GM12878 (cell line): Measurements from ENCODE around the gene GCK.

ENCODE experiments used
- BACH1 ChIP-seq: fragments of 450-650 bp; IDR thresholded peaks from 2 replicates; pipeline ENCODE4 v1.6.1; 2017; ENCODE audit warnings: mild to moderate bottlenecking, borderline replicate concordance
- CHD4 ChIP-seq: fragments of 200-600 bp; sonication (generic); IDR thresholded peaks from 2 replicates; pipeline ENCODE4 v1.6.1; 2016; ENCODE audit warnings: mild to moderate bottlenecking
- POLR2AphosphoS5 ChIP-seq: IDR thresholded peaks from 2 replicates; pipeline ENCODE4 v1.6.1; 2011; ENCODE audit warnings: mild to moderate bottlenecking, low read length, inconsistent platforms
- TF ChIP-seq, protein P1 (sequence below), 3 experiments: IDR thresholded peaks in 2 of 3; conservative IDR thresholded peaks in 1 of 3; 2 replicates each; pipeline ENCODE4 v1.5.1; 2011; ENCODE audit warnings: low read depth in 3 of 3, low read length in 3 of 3, mild to moderate bottlenecking in 3 of 3, control low read depth in 2 of 3, moderate library complexity in 2 of 3, inconsistent platforms in 1 of 3, mixed read lengths in 1 of 3; ENCODE audit not compliant: control insufficient read depth in 2 of 3, insufficient read depth in 1 of 3; ENCODE audit errors: extremely low read depth in 1 of 3
- TF ChIP-seq, protein P2 (sequence below): fragments of 150-350 bp; IDR thresholded peaks from 2 replicates; pipeline ENCODE4 v1.6.1; 2016; ENCODE audit warnings: low read depth, low read length
- TF ChIP-seq, protein P3 (sequence below): IDR thresholded peaks from 2 replicates; pipeline ENCODE4 v1.6.1; 2011; ENCODE audit warnings: borderline replicate concordance, low read depth, mild to moderate bottlenecking, moderate library complexity, mixed read lengths, low read length; ENCODE audit not compliant: insufficient read depth; ENCODE audit errors: extremely low read length
- TF ChIP-seq, protein P4 (sequence below): fragments of 450-650 bp; IDR thresholded peaks from 2 replicates; pipeline ENCODE4 v1.6.1; 2016; ENCODE audit warnings: mild to moderate bottlenecking, moderate library complexity, borderline replicate concordance

DNA sequence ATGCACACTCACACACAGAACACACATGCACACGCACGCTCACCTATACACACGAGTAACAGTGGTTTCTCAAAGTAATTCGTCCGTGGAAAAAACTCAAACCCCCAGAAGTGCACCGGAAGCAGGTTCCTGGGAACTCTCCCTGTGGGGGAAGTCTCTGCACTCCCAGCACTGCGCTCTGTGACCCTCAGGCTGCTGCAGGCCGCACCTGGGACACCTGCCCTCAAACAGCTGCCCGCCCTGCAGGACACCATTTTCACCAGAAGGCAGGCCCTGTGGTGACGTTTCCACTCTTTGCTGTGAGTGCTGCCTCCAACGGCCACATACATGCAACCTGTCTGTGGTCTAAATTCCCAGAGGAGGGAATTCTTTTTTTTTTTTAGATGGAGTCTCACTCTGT is 32.8 kb upstream of the GCK start:
- TF ChIP-seq POLR2AphosphoS5 = no peak
- TF ChIP-seq, protein P1, sequence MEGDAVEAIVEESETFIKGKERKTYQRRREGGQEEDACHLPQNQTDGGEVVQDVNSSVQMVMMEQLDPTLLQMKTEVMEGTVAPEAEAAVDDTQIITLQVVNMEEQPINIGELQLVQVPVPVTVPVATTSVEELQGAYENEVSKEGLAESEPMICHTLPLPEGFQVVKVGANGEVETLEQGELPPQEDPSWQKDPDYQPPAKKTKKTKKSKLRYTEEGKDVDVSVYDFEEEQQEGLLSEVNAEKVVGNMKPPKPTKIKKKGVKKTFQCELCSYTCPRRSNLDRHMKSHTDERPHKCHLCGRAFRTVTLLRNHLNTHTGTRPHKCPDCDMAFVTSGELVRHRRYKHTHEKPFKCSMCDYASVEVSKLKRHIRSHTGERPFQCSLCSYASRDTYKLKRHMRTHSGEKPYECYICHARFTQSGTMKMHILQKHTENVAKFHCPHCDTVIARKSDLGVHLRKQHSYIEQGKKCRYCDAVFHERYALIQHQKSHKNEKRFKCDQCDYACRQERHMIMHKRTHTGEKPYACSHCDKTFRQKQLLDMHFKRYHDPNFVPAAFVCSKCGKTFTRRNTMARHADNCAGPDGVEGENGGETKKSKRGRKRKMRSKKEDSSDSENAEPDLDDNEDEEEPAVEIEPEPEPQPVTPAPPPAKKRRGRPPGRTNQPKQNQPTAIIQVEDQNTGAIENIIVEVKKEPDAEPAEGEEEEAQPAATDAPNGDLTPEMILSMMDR (IDR thresholded peaks at IDR 0.05 in 2 of 3, conservative IDR thresholded peaks at IDR 0.05 in 1 of 3; ENCODE audit: control insufficient read depth in 2 of 3, extremely low read depth in 1 of 3, insufficient read depth in 1 of 3, low read depth in 3 of 3, low read length in 3 of 3) = no peak
- TF ChIP-seq, protein P2, sequence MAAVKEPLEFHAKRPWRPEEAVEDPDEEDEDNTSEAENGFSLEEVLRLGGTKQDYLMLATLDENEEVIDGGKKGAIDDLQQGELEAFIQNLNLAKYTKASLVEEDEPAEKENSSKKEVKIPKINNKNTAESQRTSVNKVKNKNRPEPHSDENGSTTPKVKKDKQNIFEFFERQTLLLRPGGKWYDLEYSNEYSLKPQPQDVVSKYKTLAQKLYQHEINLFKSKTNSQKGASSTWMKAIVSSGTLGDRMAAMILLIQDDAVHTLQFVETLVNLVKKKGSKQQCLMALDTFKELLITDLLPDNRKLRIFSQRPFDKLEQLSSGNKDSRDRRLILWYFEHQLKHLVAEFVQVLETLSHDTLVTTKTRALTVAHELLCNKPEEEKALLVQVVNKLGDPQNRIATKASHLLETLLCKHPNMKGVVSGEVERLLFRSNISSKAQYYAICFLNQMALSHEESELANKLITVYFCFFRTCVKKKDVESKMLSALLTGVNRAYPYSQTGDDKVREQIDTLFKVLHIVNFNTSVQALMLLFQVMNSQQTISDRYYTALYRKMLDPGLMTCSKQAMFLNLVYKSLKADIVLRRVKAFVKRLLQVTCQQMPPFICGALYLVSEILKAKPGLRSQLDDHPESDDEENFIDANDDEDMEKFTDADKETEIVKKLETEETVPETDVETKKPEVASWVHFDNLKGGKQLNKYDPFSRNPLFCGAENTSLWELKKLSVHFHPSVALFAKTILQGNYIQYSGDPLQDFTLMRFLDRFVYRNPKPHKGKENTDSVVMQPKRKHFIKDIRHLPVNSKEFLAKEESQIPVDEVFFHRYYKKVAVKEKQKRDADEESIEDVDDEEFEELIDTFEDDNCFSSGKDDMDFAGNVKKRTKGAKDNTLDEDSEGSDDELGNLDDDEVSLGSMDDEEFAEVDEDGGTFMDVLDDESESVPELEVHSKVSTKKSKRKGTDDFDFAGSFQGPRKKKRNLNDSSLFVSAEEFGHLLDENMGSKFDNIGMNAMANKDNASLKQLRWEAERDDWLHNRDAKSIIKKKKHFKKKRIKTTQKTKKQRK = no peak
- TF ChIP-seq, protein P3, sequence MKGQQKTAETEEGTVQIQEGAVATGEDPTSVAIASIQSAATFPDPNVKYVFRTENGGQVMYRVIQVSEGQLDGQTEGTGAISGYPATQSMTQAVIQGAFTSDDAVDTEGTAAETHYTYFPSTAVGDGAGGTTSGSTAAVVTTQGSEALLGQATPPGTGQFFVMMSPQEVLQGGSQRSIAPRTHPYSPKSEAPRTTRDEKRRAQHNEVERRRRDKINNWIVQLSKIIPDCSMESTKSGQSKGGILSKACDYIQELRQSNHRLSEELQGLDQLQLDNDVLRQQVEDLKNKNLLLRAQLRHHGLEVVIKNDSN = no peak
- TF ChIP-seq BACH1 = no peak
- no peak for TF ChIP-seq CHD4
- TF ChIP-seq, protein P4, sequence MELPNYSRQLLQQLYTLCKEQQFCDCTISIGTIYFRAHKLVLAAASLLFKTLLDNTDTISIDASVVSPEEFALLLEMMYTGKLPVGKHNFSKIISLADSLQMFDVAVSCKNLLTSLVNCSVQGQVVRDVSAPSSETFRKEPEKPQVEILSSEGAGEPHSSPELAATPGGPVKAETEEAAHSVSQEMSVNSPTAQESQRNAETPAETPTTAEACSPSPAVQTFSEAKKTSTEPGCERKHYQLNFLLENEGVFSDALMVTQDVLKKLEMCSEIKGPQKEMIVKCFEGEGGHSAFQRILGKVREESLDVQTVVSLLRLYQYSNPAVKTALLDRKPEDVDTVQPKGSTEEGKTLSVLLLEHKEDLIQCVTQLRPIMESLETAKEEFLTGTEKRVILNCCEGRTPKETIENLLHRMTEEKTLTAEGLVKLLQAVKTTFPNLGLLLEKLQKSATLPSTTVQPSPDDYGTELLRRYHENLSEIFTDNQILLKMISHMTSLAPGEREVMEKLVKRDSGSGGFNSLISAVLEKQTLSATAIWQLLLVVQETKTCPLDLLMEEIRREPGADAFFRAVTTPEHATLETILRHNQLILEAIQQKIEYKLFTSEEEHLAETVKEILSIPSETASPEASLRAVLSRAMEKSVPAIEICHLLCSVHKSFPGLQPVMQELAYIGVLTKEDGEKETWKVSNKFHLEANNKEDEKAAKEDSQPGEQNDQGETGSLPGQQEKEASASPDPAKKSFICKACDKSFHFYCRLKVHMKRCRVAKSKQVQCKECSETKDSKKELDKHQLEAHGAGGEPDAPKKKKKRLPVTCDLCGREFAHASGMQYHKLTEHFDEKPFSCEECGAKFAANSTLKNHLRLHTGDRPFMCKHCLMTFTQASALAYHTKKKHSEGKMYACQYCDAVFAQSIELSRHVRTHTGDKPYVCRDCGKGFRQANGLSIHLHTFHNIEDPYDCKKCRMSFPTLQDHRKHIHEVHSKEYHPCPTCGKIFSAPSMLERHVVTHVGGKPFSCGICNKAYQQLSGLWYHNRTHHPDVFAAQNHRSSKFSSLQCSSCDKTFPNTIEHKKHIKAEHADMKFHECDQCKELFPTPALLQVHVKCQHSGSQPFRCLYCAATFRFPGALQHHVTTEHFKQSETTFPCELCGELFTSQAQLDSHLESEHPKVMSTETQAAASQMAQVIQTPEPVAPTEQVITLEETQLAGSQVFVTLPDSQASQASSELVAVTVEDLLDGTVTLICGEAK = no peak
